OCI-M1 (cell line): ENCODE results near the gene RCSD1.
A peak's percentile ranks its signal among the peaks of the same experiment; 100 is the strongest.

Experiments used
- DNase-seq: peaks from one replicate; lab custom pipeline; 2025; lab: John Stamatoyannopoulos, UW

RCSD1 gene

GRCh38 chr1:167687919-167688519 lies 58.0 kb downstream of the RCSD1 start:
- DNase-seq, result peak; percentile 94

- no peak for DNase-seq
Observed at GRCh38 chr1:167689567-167689920, 59.5 kb downstream of the RCSD1 start.

- DNase-seq, result no peak
Observed at GRCh38 chr1:167690053-167690452, 60.0 kb downstream of the RCSD1 start.

- DNase-seq, result no peak
Observed at GRCh38 chr1:167693425-167694045, 63.5 kb downstream of the RCSD1 start.

- no peak for DNase-seq
Observed at GRCh38 chr1:167694691-167695090, 64.7 kb downstream of the RCSD1 start.

GRCh38 chr1:167695147-167695546 lies 65.1 kb downstream of the RCSD1 start:
- peak; percentile 72 for DNase-seq

- no peak for DNase-seq
Observed at GRCh38 chr1:167695756-167696561, 65.9 kb downstream of the RCSD1 start.

- DNase-seq, result no peak
Observed at GRCh38 chr1:167697667-167698141, 67.7 kb downstream of the RCSD1 start.

- DNase-seq, result no peak
Observed at GRCh38 chr1:167698313-167698712, 68.3 kb downstream of the RCSD1 start.

GRCh38 chr1:167701510-167701909 lies 71.5 kb downstream of the RCSD1 start:
- DNase-seq, result no peak

GRCh38 chr1:167703557-167703956 lies 73.5 kb downstream of the RCSD1 start:
- no peak for DNase-seq

GRCh38 chr1:167704715-167705114 lies 74.7 kb downstream of the RCSD1 start:
- no peak for DNase-seq

- DNase-seq, result no peak
Observed at GRCh38 chr1:167705250-167705649, 75.2 kb downstream of the RCSD1 start.

- no peak for DNase-seq
Observed at GRCh38 chr1:167706363-167706762, 76.3 kb downstream of the RCSD1 start.

- no peak for DNase-seq
Observed at GRCh38 chr1:167706931-167707877, 77.2 kb downstream of the RCSD1 start.

- no peak for DNase-seq
Observed at GRCh38 chr1:167707942-167708341, 77.9 kb downstream of the RCSD1 start.

- no peak for DNase-seq
Observed at GRCh38 chr1:167708940-167709389, 78.9 kb downstream of the RCSD1 start.

GRCh38 chr1:167710836-167711235 lies 80.8 kb downstream of the RCSD1 start:
- no peak for DNase-seq

GRCh38 chr1:167711797-167712196 lies 81.8 kb downstream of the RCSD1 start:
- DNase-seq, result no peak

GRCh38 chr1:167713330-167714081 lies 83.5 kb downstream of the RCSD1 start:
- peak; percentile 57 for DNase-seq

GRCh38 chr1:167714098-167714438 lies 84.0 kb downstream of the RCSD1 start:
- no peak for DNase-seq
